HCT116 (cell line): ENCODE results near the gene NR5A2. TPM values are rescaled to one million over a fixed set of nuclear protein-coding genes. Genes with fewer than 3 reads are reported as not detected.

Experiments used
- ATAC-seq: fragments of 200-7000 bp; cut with Tn5 transposase; 2 replicates; pipeline ENCODE4 v1.9.1; 2020; ENCODE audit warnings: mild to moderate bottlenecking, moderate library complexity
- BruUV-seq: library from RNA; stranded (reverse); fragments of 400-500 nt; replicated peaks from 2 replicates; lab custom pipeline; 2021; lab: Mats Ljungman, UMichigan
- CTCF ChIA-PET: fragments of 300-600 bp; sonication (Branson Sonifier 250); formaldehyde crosslinking; loops from one replicate; lab custom pipeline; 2021; ENCODE audit warnings: antibody characterized with exemption; lab: Charles Lee
- POLR2A ChIA-PET: fragments of 300-600, 350-600 bp; sonication (Branson Sonifier 250); formaldehyde crosslinking; loops from one replicate; lab custom pipeline; 2021; ENCODE audit warnings: antibody characterized with exemption; lab: Charles Lee
- RAD21 ChIA-PET, 2 experiments: fragments of 300-600 bp; sonication (Branson Sonifier 250); formaldehyde crosslinking; loops; one replicate each; lab custom pipeline; 2023; ENCODE audit warnings: low total read pairs in 2 of 2; ENCODE audit not compliant: uncharacterized antibody in 2 of 2, unreplicated experiment in 2 of 2, low non-redundant PET in 1 of 2; lab: Charles Lee
- DNase-seq: peaks from one replicate; pipeline ENCODE4 v3.0.0-alpha.2; 2010; ENCODE audit warnings: low read depth, low spot score
- H2AFZ ChIP-seq: fragments of 200-600 bp; shearing (Covaris generic), sonication (generic); 2 replicates; pipeline ENCODE4 v1.6.1; 2017; ENCODE audit warnings: low read depth, mixed run types, mixed read lengths, antibody characterized with exemption, low read length; ENCODE audit not compliant: poor library complexity, severe bottlenecking
- H3K27ac ChIP-seq: 2 replicates; pipeline ENCODE4 v1.5.1; 2012; ENCODE audit warnings: low read depth, low read length
- H3K27me3 ChIP-seq: fragments of 200-600 bp; sonication (generic); 2 replicates; pipeline ENCODE4 v1.6.1; 2016; ENCODE audit warnings: mixed run types, low read length, mixed read lengths; ENCODE audit not compliant: insufficient read depth
- H3K36me3 ChIP-seq, 2 experiments: fragments of 200-500 bp in 1 of 2; fragments of 200-600 bp in 1 of 2; sonication (Bioruptor generic) in 1 of 2; sonication (generic) in 1 of 2; 2 replicates each; pipeline versions ENCODE4 v1.5.1 to v1.6.1; 2014 to 2016; ENCODE audit warnings: low read length in 2 of 2, inconsistent platforms in 1 of 2, mixed read lengths in 1 of 2, mixed run types in 1 of 2; ENCODE audit not compliant: insufficient read depth in 2 of 2, control insufficient read depth in 1 of 2
- H3K4me1 ChIP-seq, 2 experiments: fragments of 200-600 bp in 1 of 2; sonication (generic) in 1 of 2; 2 replicates each; pipeline versions ENCODE4 v1.5.1 to v1.6.1; 2012 to 2017; ENCODE audit warnings: low read length in 2 of 2, inconsistent platforms in 1 of 2, mild to moderate bottlenecking in 1 of 2, mixed read lengths in 1 of 2, mixed run types in 1 of 2, moderate library complexity in 1 of 2; ENCODE audit not compliant: insufficient read depth in 2 of 2, control insufficient read depth in 1 of 2
- H3K4me2 ChIP-seq: fragments of 200-600 bp; sonication (generic); 2 replicates; pipeline ENCODE4 v1.6.1; 2017; ENCODE audit warnings: mixed run types, low read length, mixed read lengths
- H3K4me3 ChIP-seq, 2 experiments: fragments of 200-600 bp in 1 of 2; sonication (generic) in 1 of 2; replicated peaks in 1 of 2; 2 replicates each; pipeline ENCODE4 v1.5.1; 2011 to 2016; ENCODE audit warnings: low read length in 2 of 2, control low read depth in 1 of 2, low read depth in 1 of 2, mild to moderate bottlenecking in 1 of 2, mixed read lengths in 1 of 2, mixed run types in 1 of 2
- H3K79me2 ChIP-seq: fragments of 200-600 bp; sonication (generic); 2 replicates; pipeline ENCODE4 v1.6.1; 2017; ENCODE audit warnings: mild to moderate bottlenecking, mixed run types, low read length, moderate library complexity, mixed read lengths; ENCODE audit not compliant: insufficient read depth
- H3K9ac ChIP-seq: fragments of 200-600 bp; sonication (generic); 2 replicates; pipeline ENCODE4 v1.6.1; 2016; ENCODE audit warnings: low read length, mixed read lengths
- H3K9me2 ChIP-seq: fragments of 200-600 bp; sonication (generic), shearing (Covaris generic); 2 replicates; pipeline ENCODE4 v1.6.1; 2017; ENCODE audit warnings: mixed run types, mild to moderate bottlenecking, moderate library complexity; ENCODE audit not compliant: insufficient read depth
- H3K9me3 ChIP-seq, 2 experiments: fragments of 200-500 bp in 1 of 2; fragments of 200-600 bp in 1 of 2; sonication (Bioruptor generic) in 1 of 2; sonication (generic) in 1 of 2; 2 replicates each; pipeline ENCODE4 v1.6.1; 2014 to 2017; ENCODE audit warnings: low read length in 2 of 2, mixed read lengths in 2 of 2, inconsistent platforms in 1 of 2, low read depth in 1 of 2, mild to moderate bottlenecking in 1 of 2, mixed run types in 1 of 2, moderate library complexity in 1 of 2; ENCODE audit not compliant: control insufficient read depth in 1 of 2, insufficient read depth in 1 of 2
- H4K20me1 ChIP-seq: fragments of 200-600 bp; sonication (generic), shearing (Covaris generic); 2 replicates; pipeline ENCODE4 v1.6.1; 2017; ENCODE audit warnings: mixed run types, mild to moderate bottlenecking, moderate library complexity; ENCODE audit not compliant: insufficient read depth
- ATF3 ChIP-seq: IDR thresholded peaks from 2 replicates; pipeline ENCODE4 v1.6.1; 2012
- ELF1 ChIP-seq: IDR thresholded peaks from 2 replicates; pipeline ENCODE4 v1.6.1; 2012; ENCODE audit warnings: low read depth, borderline replicate concordance
- EZH2 ChIP-seq: fragments of 200-600 bp; sonication (generic); IDR thresholded peaks from 2 replicates; pipeline ENCODE4 v1.6.1; 2017; ENCODE audit warnings: antibody characterized with exemption, mixed run types
- FOSL1 ChIP-seq: IDR thresholded peaks from 2 replicates; pipeline ENCODE4 v1.6.1; 2012; ENCODE audit warnings: low read depth
- POLR2A ChIP-seq: IDR thresholded peaks from 2 replicates; pipeline ENCODE4 v1.7.0; 2011; ENCODE audit warnings: borderline replicate concordance; ENCODE audit not compliant: insufficient read depth, insufficient read length; ENCODE audit errors: extremely low read depth
- POLR2AphosphoS5 ChIP-seq: IDR thresholded peaks from 2 replicates; pipeline ENCODE4 v1.6.1; 2011; ENCODE audit warnings: mild to moderate bottlenecking, low read depth, low read length, moderate library complexity
- RAD21 ChIP-seq: IDR thresholded peaks from 2 replicates; pipeline ENCODE4 v1.6.1; 2012; ENCODE audit warnings: low read depth, mild to moderate bottlenecking
- SIN3A ChIP-seq: IDR thresholded peaks from 2 replicates; pipeline ENCODE4 v1.6.1; 2012; ENCODE audit warnings: low read depth
- SRF ChIP-seq: IDR thresholded peaks from 2 replicates; pipeline ENCODE4 v1.6.1; 2012; ENCODE audit warnings: low read depth
- TCF7L2 ChIP-seq: IDR thresholded peaks from 2 replicates; pipeline ENCODE4 v1.7.0; 2011; ENCODE audit warnings: borderline replicate concordance, inconsistent platforms; ENCODE audit not compliant: insufficient read depth, insufficient read length; ENCODE audit errors: extremely low read depth
- YY1 ChIP-seq: IDR thresholded peaks from 2 replicates; pipeline ENCODE4 v1.6.1; 2011; ENCODE audit warnings: low read length, low read depth, moderate library complexity, mild to moderate bottlenecking; ENCODE audit not compliant: insufficient replicate concordance; ENCODE audit errors: extremely low read depth
- ZBTB33 ChIP-seq: IDR thresholded peaks from 2 replicates; pipeline ENCODE4 v1.6.1; 2011; ENCODE audit warnings: mild to moderate bottlenecking, low read length, moderate library complexity; ENCODE audit not compliant: insufficient replicate concordance; ENCODE audit errors: extremely low read depth
- intact Hi-C: fragments of 100-400 bp; cut with micrococcal nuclease; formaldehyde crosslinking; loops from 2 replicates; pipeline ENCODE4 v1.10.0; 2022
- total RNA-seq: library from RNA; stranded (reverse); gene quantifications from one replicate; pipeline ENCODE4 v1.2.1, GENCODE V29; 2021; ENCODE audit not compliant: unreplicated experiment

The NR5A2 gene
- total RNA-seq, 1 experiment from 2014 or later, result 0.91 TPM

GRCh38 chr1:200205216-200205995 is 177.9 kb downstream of the NR5A2 start:
- Histone ChIP-seq H3K9me2 (no peaks in the 10 kb centered on the region), H3K9me3 (no peaks in the 10 kb centered on the region), H3K27ac (no peak overlapping the region), H3K27me3 (no peaks in the 10 kb centered on the region), H3K4me3 (no peak overlapping the region), H3K4me2 (no peak overlapping the region), H4K20me1 (no peaks in the 10 kb centered on the region), H3K79me2 (no peaks in the 10 kb centered on the region), H3K9ac (no peak overlapping the region), H3K36me3 (no peaks in the 10 kb centered on the region), H2AFZ (no peak overlapping the region), H3K4me1 (peaks cover 0 to 16% of the 10 kb centered on the region in 2 experiments; a peak in 2 of 4 replicates)
- DNase-seq (no peak), ATAC-seq (no peak)
- ChIA-PET RAD21 (no interaction called here), CTCF (no interaction called here), POLR2A (no interaction called here)
- intact Hi-C loops, result no loop called here
- no TSS peak for BruUV-seq
- no peak for TF ChIP-seq ELF1
- TF ChIP-seq ATF3, result no peak
- no peak for TF ChIP-seq POLR2A
- no peak for TF ChIP-seq TCF7L2
- no peak for TF ChIP-seq EZH2
- no peak for TF ChIP-seq SRF
- no peak for TF ChIP-seq SIN3A
- TF ChIP-seq ZBTB33, result no peak
- no peak for TF ChIP-seq POLR2AphosphoS5
- no peak for TF ChIP-seq RAD21
- no peak for TF ChIP-seq FOSL1
- TF ChIP-seq YY1, result no peak
